ENCODE results near the gene BHLHE41. TPM values are rescaled to one million over a fixed set of nuclear protein-coding genes. Genes with fewer than 3 reads are reported as not detected.

Gene BHLHE41
- total RNA-seq, 1 donor from 2014 or later, result 33.4 TPM

DNA sequence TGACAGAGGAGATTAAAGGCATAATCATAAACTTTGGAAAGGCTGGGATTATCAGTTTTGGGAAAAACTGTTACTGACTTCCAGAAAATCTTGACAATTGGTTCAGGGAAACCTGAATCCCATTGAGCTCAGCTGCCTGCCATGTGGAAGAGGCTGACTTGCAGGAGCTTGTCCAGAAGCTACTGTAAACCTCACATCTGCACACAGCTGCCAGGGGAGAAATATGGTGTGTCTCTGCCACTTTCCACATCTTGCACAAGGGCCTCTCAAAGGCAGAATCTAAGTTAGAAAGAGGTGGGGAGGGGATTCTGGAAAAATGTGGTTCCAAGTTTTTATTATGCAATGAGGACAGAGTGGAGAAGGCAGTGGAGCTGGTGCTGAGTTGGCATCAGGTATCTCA lies 8.7 kb upstream of the BHLHE41 start:
- no peak overlapping the region for H3K27ac ChIP-seq (replicated peaks)
- H3K36me3 ChIP-seq, result no peaks in the 10 kb centered on the region
- H3K4me1 ChIP-seq, result no peaks in the 10 kb centered on the region
- DNase-seq, result no peak
- intact Hi-C loops (cut with micrococcal nuclease), result no loop called here
- no peaks in the 10 kb centered on the region for H3K9me3 ChIP-seq (replicated peaks)
- no peak overlapping the region for H3K4me3 ChIP-seq
- TF ChIP-seq, protein P1, sequence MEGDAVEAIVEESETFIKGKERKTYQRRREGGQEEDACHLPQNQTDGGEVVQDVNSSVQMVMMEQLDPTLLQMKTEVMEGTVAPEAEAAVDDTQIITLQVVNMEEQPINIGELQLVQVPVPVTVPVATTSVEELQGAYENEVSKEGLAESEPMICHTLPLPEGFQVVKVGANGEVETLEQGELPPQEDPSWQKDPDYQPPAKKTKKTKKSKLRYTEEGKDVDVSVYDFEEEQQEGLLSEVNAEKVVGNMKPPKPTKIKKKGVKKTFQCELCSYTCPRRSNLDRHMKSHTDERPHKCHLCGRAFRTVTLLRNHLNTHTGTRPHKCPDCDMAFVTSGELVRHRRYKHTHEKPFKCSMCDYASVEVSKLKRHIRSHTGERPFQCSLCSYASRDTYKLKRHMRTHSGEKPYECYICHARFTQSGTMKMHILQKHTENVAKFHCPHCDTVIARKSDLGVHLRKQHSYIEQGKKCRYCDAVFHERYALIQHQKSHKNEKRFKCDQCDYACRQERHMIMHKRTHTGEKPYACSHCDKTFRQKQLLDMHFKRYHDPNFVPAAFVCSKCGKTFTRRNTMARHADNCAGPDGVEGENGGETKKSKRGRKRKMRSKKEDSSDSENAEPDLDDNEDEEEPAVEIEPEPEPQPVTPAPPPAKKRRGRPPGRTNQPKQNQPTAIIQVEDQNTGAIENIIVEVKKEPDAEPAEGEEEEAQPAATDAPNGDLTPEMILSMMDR (IDR thresholded peaks at IDR 0.05; ENCODE audit: borderline replicate concordance), result no peak
- no peaks in the 10 kb centered on the region for H3K27me3 ChIP-seq (ENCODE audit: low read depth)

DNA sequence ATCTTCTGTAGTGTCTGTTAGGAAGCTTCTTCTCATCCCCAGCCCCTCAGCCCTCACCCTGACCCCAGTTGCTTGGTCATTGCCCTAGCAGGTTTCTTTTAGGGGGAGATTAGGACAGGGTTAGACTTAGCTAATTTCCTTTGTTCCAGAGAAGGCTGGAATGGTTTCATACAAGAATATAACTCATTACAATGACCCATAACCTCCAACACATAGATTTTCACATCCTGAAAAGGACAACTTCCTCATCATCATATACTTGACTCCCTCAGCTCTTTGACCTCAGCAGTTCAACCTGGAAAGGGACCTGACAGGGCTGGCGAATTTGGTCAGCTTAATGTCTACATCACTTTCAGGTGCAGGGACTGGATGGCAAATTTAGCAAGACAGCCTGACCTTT lies 8.0 kb upstream of the BHLHE41 start:
- Histone ChIP-seq H3K4me3 (no peak overlapping the region), H3K9me3 (replicated peaks) (no peaks in the 10 kb centered on the region), H3K27me3 (ENCODE audit: low read depth) (no peaks in the 10 kb centered on the region), H3K4me1 (no peaks in the 10 kb centered on the region), H3K36me3 (no peaks in the 10 kb centered on the region), H3K27ac (replicated peaks) (no peak overlapping the region)
- intact Hi-C loops (cut with micrococcal nuclease), result no loop called here
- TF ChIP-seq, protein P1 (IDR thresholded peaks at IDR 0.05; ENCODE audit: borderline replicate concordance), result no peak
- DNase-seq, result no peak

DNA sequence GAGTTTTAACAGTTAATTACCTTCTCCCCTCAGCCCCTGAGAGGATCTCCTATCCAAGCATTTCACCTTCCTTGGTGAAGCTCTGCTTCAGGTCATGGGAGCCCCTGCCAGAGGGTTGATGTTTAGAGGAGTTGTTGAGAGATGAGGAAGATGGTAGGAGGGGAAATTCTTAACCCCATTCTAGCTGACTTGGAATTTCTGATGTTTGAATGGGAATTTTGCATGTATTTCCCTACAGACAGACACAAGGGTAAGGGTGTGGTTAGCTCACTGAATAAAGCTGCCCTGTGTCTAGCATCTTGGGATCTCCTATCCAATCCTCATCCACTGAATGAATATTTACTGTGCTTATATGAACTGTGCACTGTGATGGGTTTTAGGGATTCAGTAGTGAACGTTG lies 7.1 kb upstream of the BHLHE41 start:
- no peaks in the 10 kb centered on the region for H3K36me3 ChIP-seq
- intact Hi-C loops (cut with micrococcal nuclease), result no loop called here
- H3K27ac ChIP-seq (replicated peaks), result no peak overlapping the region
- H3K4me3 ChIP-seq, result no peak overlapping the region
- DNase-seq, result no peak
- H3K27me3 ChIP-seq (ENCODE audit: low read depth), result no peaks in the 10 kb centered on the region
- peaks cover 4% of the 10 kb centered on the region for H3K4me1 ChIP-seq
- no peaks in the 10 kb centered on the region for H3K9me3 ChIP-seq (replicated peaks)
- TF ChIP-seq, protein P1 (IDR thresholded peaks at IDR 0.05; ENCODE audit: borderline replicate concordance), result no peak

DNA sequence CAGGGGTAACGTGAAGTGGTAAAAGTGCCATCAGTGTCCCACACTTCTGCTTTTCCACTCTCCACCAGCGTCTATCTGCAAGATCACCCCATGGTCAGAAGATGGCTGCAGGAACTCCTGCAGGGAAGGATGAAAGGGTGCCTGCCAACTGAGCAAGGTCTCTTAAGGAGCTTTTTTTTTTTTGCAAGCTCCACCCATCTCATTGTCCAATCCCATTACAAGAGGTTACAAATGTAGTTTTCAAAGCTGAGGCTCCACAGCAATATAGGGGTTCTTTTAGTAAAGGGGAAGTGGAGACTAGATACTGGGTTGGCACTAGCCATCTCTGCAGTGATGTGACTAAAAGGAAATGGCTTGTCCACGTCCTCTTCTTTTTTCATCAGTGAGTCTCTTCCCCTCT lies 5.9 kb upstream of the BHLHE41 start:
- H3K9me3 ChIP-seq (replicated peaks), result no peaks in the 10 kb centered on the region
- H3K27me3 ChIP-seq (ENCODE audit: low read depth), result no peaks in the 10 kb centered on the region
- intact Hi-C loops (cut with micrococcal nuclease), result no loop called here
- DNase-seq, result no peak
- H3K4me3 ChIP-seq, result no peak overlapping the region
- H3K36me3 ChIP-seq, result no peaks in the 10 kb centered on the region
- peaks cover 14% of the 10 kb centered on the region for H3K4me1 ChIP-seq
- no peak overlapping the region for H3K27ac ChIP-seq (replicated peaks)
- TF ChIP-seq, protein P1 (IDR thresholded peaks at IDR 0.05; ENCODE audit: borderline replicate concordance), result no peak

- TF ChIP-seq, protein P1 (IDR thresholded peaks at IDR 0.05; ENCODE audit: borderline replicate concordance), result no peak
- Histone ChIP-seq H3K27ac (replicated peaks) (no peak overlapping the region), H3K27me3 (ENCODE audit: low read depth) (no peaks in the 10 kb centered on the region), H3K4me3 (no peak overlapping the region), H3K9me3 (replicated peaks) (no peaks in the 10 kb centered on the region), H3K36me3 (no peaks in the 10 kb centered on the region), H3K4me1 (peaks cover 37% of the 10 kb centered on the region)
- intact Hi-C loops (cut with micrococcal nuclease), result loop anchor here (10.0 kb wide), 1 partner anchor 67 kb away; the partner anchor contains the start of gene SSPN
- DNase-seq, result no peak
Measured at GRCh38 chr12:26128168-26128567, 3.3 kb upstream of the BHLHE41 start.

All from left ventricle myocardium inferior (tissue), 1 donor.